ENCODE data around the gene ARL15. TPM values are rescaled to one million over a fixed set of nuclear protein-coding genes. Genes with fewer than 3 reads are reported as not detected.

Gene ARL15
- total RNA-seq, 1 donor from 2014 or later = 21.3 TPM

DNA sequence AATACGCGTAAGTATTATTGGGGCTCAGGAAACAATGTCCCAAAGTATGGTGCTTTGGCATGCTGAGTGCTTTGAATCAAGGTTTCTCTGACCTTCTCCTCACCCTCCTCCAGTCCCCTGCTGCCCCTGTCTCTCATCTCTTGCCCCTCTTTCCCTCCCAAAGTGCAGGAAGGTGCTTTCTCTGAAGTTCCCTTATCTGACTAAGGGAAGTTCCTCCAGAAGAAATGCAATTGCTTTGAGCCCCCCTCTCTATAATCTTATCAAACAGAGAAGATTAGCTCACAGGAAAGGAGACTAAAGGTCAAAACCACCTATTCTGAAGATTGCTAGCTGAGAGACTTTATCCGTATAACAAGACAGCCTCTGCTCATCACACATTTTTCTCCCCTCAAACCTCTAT lies 288.1 kb downstream of the ARL15 start:
- DNase-seq (ENCODE audit: low spot score) = no peak
- intact Hi-C loops (cut with DNase I) = no loop called here

DNA sequence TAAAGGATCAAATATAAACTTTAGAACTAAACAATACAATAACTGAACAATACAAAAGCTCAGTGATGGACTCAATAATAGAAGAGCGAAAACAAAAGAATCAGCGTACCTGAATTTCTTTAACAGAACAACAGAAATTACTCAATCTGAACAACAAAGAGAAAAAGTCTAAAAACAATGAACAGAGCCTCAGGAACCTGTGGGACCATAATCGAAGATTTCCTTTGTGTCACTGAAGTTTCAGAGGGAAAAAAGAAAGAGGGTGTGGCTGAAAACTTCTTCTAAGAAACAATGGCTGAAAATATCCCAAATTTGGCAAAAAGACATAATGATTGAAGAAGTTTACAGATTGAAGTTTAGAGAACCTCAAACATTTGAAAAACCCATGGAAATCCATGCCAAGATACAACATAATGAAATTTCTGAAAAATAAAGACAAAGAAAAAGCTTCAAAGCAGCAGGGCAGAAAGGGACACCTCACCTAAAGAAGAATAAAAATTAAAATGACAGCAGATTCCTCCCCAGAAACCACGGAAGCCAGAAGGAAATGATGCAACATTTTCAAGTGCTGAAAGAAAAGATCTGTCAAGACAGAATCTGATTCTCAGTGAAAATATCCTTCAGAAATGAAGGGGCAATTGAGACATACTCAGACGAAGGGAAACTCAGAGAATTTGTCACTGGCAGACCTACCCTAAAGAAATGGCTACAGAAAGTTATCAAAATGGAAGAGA lies 288.8 kb downstream of the ARL15 start:
- intact Hi-C loops (cut with DNase I) = no loop called here
- DNase-seq (ENCODE audit: low spot score) = no peak

DNA sequence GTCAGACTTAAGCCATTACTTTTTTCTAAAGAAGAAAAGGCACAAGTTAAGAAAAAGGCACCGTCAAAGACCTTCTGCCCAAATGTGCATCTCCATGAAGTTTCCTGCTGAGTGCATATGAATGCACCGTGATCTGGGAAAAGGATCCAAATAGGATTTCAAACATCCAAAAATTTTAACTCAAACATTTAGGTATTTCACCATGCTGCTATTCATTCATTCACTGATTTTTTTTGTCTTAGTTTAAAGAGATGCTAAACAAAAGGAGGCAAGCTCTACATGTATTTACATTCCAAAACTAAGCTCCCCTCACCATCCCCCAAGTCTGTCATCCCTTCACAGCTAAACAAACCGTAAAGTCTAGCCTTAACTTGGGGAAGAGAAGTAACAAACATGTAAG lies 291.9 kb downstream of the ARL15 start:
- intact Hi-C loops (cut with DNase I) = no loop called here
- no peak for DNase-seq (ENCODE audit: low spot score)

DNA sequence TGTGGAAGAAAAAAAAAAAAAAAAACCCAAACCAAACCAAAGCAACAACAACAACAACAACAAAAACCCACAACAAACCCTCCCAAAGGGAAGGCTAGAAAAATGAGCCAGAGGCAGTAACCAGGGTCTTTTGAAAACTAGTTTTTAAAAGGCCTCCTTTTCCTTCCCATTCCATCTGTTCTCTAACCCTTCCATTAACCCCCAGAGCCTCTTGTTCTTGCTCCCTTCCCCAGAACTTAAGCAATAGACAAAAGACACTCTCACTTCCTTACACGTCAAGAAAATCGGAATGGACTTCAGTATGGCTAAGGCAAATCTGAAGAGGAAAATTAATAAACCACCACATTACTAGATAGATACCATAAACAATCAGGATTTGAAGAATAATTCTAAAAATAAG lies 292.8 kb downstream of the ARL15 start:
- intact Hi-C loops (cut with DNase I) = no loop called here
- DNase-seq (ENCODE audit: low spot score) = no peak

DNA sequence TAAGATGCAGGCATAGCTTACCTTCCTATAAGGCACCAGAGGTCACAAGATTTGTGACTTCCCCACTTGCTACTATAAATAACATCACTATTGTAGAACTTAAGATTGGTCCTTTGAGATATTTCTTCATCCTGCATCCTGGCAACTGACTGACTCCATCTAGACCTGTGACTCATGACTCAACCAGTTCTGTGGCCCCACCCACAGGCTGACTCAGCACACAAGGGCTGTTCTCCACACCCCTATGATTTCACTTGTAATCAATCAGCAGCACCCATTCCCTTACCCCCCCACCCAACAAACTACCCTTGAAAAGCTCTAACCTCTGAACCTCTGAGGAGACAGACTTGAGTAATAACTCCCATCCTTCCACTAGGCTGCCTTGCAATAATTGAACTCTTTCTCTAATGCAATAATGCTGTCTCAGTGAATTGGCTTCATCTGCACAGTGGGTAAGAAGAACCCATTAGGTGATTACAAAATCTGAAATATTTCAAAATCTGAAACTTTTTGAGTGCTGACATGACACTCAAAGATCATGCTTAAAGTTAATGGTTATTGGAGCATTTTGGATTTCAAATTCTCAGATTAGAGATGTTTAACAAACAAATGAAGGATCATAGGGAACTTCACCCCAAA lies 296.7 kb downstream of the ARL15 start:
- intact Hi-C loops (cut with DNase I) = no loop called here
- DNase-seq (ENCODE audit: low spot score) = no peak

DNA sequence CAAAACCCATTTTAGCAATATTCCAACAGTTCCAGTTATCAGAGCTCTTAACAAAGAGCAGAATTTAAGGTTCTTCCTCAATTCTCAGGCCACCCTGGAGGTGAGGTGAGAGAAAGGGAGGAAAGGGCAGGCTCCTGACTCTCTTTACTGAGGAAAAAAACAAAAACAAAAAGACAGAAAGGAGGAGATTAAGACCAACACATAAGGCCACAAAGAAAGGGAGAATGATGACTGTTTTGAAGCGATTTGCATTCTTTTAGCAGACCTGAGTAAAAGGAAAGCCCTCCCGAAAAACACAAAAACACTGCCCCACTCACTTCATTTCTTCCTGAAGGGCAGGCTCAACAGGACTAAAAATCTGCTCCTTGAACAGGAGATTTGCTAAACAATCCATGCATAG lies 300.5 kb downstream of the ARL15 start:
- intact Hi-C loops (cut with DNase I) = no loop called here

DNA sequence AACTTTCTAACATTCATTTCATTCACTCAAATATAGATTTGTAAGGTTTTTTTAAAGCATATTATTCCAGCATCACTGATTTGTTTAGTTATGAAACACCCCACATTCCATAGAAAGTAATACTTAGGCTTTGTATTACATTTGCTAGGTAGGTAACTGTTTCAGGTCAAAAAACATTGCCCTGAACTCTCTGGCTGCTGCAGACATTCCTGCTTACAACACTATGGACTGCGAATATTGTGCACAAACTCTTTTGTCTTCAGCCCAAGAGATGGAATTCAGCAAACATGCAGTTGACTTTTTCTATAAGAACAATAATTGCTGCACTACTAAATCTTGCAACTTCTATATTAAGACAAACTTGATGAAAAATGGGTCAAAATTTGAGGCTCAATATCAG lies 301.0 kb downstream of the ARL15 start:
- no peak for DNase-seq (ENCODE audit: low spot score)
- intact Hi-C loops (cut with DNase I) = no loop called here

More for the DNA sequence above, 300.5 kb downstream of the ARL15 start:
- DNase-seq (ENCODE audit: low spot score) = no peak

DNA sequence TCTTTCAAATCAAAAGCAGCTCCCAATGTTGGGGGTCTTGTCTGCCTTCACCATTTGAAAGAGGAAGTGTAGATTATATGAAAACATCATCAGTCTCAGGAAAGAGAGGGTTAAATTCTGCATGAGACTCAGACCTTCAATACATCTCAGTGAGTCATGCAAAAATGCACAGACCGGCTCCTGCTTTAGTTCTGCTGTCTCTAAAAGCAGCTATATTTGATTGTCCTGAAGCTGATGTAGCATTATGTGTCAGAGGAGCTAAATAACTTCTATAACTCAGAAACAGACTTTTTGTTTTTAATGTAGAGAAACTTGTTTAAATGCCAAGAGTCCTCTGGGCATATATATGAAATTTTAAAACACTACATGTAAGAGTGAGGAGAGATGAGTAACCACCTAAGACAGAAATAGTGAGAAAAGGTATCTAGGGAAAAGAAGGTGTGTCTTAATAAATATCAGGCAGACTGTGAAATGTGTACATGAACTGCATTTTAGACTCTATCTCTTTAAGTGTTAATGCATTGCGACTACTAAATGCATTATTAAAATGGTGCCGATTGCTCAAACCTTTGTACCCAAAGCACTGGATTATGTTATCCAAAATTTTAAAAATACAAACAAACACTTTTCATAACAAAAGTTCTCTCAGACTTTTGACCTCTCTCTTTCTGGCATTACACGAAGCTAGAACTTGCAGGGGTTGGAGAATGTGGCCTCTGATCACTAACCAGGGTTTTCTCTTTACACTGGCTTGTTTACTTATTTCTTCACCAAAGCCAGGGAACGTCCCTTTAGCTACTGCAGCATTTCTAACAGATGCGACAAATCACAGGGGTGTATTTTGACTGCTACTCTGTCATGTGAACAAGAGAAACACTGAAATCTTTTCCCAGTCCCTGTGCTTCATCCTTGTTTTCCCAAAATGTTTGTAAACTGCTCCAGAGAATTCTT lies 302.3 kb downstream of the ARL15 start:
- intact Hi-C loops (cut with DNase I) = no loop called here
- no peak for DNase-seq (ENCODE audit: low spot score)

DNA sequence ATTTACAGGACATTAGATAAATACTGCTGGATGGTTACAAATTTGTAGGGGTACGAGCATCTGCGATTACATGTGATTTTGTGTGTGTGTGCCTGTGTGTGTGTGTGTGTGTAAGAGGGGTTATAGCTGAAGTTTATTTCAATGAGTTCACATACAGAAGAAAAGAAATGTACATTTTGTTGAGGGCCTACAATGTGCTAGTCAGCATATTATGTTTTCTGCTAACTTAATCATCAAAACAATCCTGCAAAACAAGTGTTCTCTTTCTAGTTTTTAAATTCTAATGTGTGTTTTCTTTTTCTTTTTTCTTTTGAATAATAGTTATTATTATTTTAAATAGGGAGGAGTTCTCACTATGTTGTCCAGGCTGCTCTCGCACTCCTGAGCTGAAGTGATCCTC lies 305.7 kb downstream of the ARL15 start:
- DNase-seq (ENCODE audit: low spot score) = no peak
- intact Hi-C loops (cut with DNase I) = no loop called here

DNA sequence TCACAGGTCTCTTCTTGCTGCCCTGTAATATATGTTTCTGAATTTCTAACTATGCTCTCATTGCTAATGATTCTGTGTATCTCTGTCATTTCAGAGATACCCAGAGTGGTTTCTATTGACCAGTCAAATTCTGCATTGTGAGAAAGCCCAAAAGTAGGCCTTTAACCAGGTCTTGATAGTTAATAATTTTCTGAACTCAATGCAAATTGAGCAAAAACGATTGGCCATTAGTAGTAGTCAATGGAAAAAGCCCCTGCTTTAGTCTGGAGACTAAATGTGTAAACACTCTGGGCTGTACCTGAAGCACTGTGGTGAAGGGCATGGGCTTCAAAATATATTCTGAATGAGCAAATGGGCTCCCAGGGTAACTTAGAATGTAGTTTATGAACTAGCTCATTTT lies 307.6 kb downstream of the ARL15 start:
- intact Hi-C loops (cut with DNase I) = no loop called here
- DNase-seq (ENCODE audit: low spot score) = no peak

DNA sequence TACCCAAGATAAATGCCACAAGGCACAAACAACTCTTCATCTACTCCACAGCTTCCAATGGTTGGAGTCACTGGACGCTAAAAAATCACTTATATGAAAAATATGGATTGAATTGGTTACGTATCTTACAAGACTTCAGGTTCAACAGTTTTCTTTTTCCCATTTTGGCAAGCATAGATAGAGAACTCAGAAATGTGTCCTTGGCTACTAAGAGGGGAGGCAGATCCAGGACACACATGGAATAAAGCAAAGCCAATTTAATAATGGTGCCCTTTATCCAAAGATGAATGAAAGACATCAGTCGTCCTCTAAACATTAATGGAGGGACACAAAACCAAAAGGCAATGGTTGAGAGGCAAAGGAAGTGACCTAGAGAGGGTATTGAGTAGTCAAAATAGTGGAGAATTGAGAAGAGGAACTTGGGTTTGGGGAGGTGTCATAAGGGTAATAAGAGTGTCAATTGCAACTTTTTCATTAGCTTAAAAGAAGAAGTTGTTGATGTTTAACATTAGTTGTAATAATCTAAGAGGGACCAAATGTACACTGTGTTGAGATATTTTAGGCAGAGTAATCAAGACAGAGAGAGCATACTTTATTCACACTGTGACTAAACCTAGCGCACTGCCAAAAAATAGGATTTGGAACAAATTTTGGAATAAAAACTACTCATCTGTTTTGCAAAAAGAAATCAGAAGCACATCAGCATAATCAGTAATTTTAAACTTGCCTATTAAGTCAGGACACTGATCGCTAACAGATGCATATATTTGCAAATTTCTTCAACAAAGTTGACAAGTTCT lies 308.2 kb downstream of the ARL15 start:
- DNase-seq (ENCODE audit: low spot score) = no peak
- intact Hi-C loops (cut with DNase I) = no loop called here

DNA sequence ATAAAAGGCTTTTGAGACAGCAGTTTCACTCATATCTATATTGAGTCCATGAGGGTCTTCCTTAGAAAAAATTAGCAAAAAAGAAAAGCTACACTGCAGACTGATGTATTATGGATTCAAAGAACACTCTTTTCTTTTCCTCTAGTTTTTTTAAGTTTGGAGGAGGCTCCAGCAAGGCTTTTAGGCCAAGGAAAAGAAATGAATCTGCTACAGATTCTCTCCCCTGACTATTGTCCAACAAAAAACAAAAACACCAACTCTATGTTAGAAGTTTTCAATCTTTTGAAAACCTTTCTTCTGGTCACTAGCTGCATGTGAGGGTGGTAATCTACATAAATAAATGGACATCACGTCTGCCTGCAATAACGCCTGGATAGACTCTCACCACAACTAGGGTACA lies 310.4 kb downstream of the ARL15 start:
- intact Hi-C loops (cut with DNase I) = no loop called here
- DNase-seq (ENCODE audit: low spot score) = no peak

DNA sequence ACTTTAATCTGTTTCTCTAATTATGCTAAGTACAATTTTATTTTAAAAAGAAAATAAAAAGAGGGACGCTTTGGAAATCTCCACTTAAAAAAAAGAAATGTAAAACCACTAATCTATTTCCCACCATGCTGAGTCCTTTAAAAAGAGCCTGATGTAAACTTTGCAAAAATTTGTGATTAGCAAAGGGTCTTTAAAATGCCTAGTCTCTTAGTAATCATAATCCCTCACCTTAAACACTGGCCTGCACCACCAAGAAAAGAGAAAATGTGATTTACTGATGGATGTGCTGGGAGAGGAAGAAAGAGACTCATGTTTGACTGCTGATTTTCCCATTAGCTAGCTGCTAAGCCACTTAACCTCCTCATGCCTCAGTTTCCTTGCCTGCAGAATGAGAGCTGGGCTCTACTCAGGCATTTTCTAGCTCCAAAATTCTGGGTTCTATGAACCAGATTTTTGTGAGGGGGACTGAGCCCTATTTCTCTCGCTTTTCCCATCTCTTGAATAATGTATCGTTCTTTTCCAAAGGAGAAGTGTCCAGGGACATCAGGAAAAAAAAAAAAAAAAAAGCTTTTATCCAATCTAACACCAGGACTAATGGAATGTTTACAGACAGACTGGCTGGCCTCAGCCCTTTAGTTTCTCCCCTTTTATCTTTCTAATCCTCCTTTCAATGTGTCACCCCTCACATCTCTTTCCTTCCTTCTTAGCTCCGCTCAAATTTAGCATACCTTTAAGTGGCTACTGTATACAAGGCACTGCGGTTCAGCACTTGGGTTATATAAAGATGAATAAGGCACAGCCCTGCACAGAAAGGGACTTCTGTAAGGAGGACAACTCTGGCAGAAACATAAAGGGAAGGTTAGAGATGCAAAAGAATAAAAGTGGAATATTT lies 312.4 kb downstream of the ARL15 start:
- intact Hi-C loops (cut with DNase I) = no loop called here
- DNase-seq (ENCODE audit: low spot score) = no peak

DNA sequence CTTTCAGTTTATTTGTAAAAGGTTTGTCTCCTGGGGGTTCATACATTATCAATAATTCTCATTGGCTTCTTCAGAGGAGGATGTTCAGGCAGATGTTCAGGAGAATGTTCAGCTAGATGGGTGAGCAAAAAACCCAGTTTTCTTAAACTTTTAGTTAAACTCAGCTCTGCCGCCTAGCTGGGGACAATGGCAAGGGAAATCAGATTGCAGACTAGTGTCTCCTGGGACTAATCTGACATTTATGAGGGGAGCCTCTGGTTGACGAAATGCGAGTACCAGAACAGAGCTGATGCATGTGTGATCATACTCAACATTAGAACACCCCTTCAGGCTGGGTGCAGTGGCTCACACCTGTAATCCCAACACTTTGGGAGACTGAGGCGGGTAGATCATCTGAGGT lies 314.4 kb downstream of the ARL15 start:
- intact Hi-C loops (cut with DNase I) = no loop called here
- no peak for DNase-seq (ENCODE audit: low spot score)

DNA sequence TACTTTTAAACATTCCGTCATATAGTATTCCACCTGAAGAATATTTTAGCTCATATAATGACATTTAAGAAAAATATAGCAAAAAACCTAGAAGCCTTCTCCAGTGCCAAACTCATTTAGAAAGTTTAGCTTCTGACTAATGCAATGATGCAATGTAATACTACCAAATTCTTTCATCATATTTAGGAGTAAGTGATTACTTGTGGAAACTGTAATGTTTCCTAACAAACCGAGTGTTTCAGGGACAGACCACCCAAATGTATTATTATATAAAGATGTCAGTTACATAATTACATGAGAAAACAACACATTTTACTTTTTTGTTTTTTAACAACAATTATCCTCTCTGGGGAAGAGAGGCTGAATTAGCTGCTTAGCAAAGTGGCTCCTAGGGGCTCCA lies 316.2 kb downstream of the ARL15 start:
- intact Hi-C loops (cut with DNase I) = loop anchor here (5.0 kb wide), 1 partner anchor 512 kb away; the partner anchor contains the start of gene FST
- no peak for DNase-seq (ENCODE audit: low spot score)

DNA sequence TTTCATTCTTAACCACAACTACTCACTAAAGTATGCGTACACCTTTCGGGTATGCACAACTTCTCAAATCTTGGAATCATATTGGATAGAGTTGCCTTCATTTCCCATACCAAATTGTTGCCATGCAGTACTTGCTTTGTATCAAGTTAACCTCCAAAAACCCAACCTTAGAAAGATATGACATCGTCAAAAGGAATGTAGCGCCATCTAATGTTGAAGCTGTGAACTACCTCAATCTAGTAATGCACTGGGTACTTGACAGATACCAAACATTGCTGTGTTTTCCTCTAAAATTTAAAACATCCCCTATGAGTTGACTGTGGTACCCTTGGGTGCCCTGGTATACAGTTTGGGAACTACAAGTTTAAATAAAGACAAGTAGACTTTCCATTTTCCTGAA lies 318.4 kb downstream of the ARL15 start:
- intact Hi-C loops (cut with DNase I) = loop anchor here (5.0 kb wide), 1 partner anchor 510 kb away; the partner anchor contains the start of gene FST
- no peak for DNase-seq (ENCODE audit: low spot score)

DNA sequence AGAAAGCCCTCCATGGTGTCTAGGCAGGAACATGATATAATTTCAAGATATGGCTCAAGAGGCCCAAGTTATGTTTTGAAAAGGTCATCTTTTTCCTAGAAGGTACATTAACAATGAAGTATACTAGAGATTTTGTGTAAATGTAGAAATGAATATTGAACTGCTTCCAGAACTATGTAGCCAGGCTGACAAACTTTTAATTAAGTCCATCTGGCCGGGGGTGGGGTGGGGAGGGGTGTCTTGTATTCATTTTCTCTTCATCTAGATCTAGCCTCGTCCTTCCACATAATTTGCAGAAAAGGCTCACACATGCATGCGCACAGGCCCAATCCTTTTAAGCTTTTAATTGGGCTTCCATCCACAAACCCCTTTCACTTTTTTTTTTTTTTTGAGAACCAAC lies 323.3 kb downstream of the ARL15 start:
- no peak for DNase-seq (ENCODE audit: low spot score)
- intact Hi-C loops (cut with DNase I) = no loop called here

DNA sequence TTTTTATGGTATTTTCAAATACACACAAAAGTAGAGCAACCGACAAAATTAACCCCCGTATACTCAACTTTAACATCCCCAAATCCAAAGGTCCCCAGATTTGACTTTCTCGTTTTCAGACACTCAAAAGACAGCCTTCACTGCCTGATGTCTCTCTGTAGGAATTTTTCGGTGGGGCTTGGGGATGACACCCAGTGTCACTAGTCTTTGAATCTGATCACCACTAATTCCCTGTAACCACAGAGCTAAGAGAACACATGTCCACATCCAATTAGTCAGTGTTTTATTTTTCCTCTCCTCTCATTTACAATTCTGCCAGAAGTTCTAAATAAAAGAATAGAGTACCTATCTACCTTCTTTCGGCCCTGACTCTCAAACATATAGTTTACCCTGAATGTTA lies 324.6 kb downstream of the ARL15 start:
- DNase-seq (ENCODE audit: low spot score) = no peak
- intact Hi-C loops (cut with DNase I) = no loop called here

DNA sequence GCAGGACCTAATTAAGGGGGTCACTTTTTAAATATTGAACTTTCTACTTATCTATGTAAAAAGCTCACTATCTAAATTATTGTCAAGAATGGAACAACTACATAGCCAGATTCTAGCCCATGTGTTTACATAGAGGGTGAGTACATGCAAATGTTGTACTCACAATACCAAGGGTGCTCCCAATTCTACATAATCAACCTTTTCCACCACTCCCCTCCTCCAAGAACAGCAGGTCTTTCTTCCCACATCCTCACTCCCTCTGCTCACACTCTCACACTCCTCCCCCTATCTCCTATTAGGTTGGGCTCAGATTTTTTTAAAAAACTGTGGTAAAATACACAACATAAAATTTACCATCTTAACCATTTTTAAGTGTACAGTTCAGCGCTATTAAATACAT lies 325.4 kb downstream of the ARL15 start:
- intact Hi-C loops (cut with DNase I) = no loop called here
- DNase-seq (ENCODE audit: low spot score) = no peak

Data from cardiac septum (tissue), 1 donor.